GM12878 (cell line): ENCODE measurements around the gene ANGEL2. TPM values are rescaled to one million over a fixed set of nuclear protein-coding genes. Genes with fewer than 3 reads are reported as not detected.

Experiments
- ATAC-seq: fragments of 200-7000 bp; cut with Tn5 transposase; 3 replicates; pipeline ENCODE4 v1.9.1; 2020; ENCODE audit warnings: mild to moderate bottlenecking, moderate library complexity
- BruUV-seq: library from RNA; stranded (reverse); fragments of 400-500 nt; replicated peaks from 2 replicates; lab custom pipeline; 2021; lab: Mats Ljungman, UMichigan
- CTCF ChIA-PET: fragments of 300-600 bp; sonication (Branson Sonifier 250); formaldehyde crosslinking; extraction: SDS; loops from one replicate; lab custom pipeline; 2021; ENCODE audit warnings: inconsistent platforms; lab: Yijun Ruan, JAX
- POLR2A ChIA-PET: fragments of 350-600 bp; formaldehyde crosslinking; extraction: SDS; loops from one replicate; lab custom pipeline; 2021; ENCODE audit warnings: inconsistent platforms; lab: Charles Lee
- RAD21 ChIA-PET: fragments of 300-600 bp; sonication (Branson Sonifier 250); formaldehyde crosslinking; loops from one replicate; lab custom pipeline; 2023; ENCODE audit warnings: antibody characterized with exemption; ENCODE audit not compliant: unreplicated experiment; lab: Charles Lee
- SMC1A ChIA-PET: fragments of 300-600 bp; sonication (Branson Sonifier 250); formaldehyde crosslinking; loops from one replicate; lab custom pipeline; 2023; ENCODE audit not compliant: unreplicated experiment, uncharacterized antibody; lab: Charles Lee
- DNase-seq: peaks from one replicate; pipeline ENCODE4 v3.0.0-alpha.2; 2011; ENCODE audit warnings: low read depth, low spot score
- FAIRE-seq: peaks from 3 replicates; lab custom pipeline; 2011; peaks lifted over from hg19 to GRCh38; lab: Jason Lieb, UNC
- H2AFZ ChIP-seq: 2 replicates; pipeline ENCODE4 v1.6.0; 2011; ENCODE audit warnings: low read depth, low read length, control low read depth; ENCODE audit not compliant: control insufficient read depth
- H3K27ac ChIP-seq: 2 replicates; pipeline ENCODE4 v1.5.1; 2011; ENCODE audit warnings: control low read depth; ENCODE audit not compliant: control insufficient read depth, insufficient read depth
- H3K27me3 ChIP-seq, 2 experiments: replicated peaks in 1 of 2; 2 replicates each; pipeline versions ENCODE4 v1.6.0 to v1.6.1; 2011; ENCODE audit warnings: low read length in 1 of 2; ENCODE audit not compliant: control insufficient read depth in 2 of 2, insufficient read depth in 2 of 2
- H3K36me3 ChIP-seq, 2 experiments: 2 replicates each; pipeline ENCODE4 v1.5.1; 2011; ENCODE audit warnings: low read length in 1 of 2; ENCODE audit not compliant: control insufficient read depth in 2 of 2, insufficient read depth in 2 of 2
- H3K4me1 ChIP-seq: 2 replicates; pipeline ENCODE4 v1.6.1; 2011; ENCODE audit warnings: mild to moderate bottlenecking, low read length, moderate library complexity, mixed read lengths; ENCODE audit not compliant: control insufficient read depth, insufficient read depth
- H3K4me2 ChIP-seq: 2 replicates; pipeline ENCODE4 v1.6.0; 2011; ENCODE audit warnings: control low read depth; ENCODE audit not compliant: control insufficient read depth, insufficient read depth
- H3K4me3 ChIP-seq: fragments of 200-600 bp; sonication (generic); 2 replicates; pipeline ENCODE4 v1.5.1; 2016
- H3K79me2 ChIP-seq: 2 replicates; pipeline ENCODE4 v1.6.0; 2011; ENCODE audit warnings: low read length; ENCODE audit not compliant: control insufficient read depth, insufficient read depth
- H3K9ac ChIP-seq: 2 replicates; pipeline ENCODE4 v1.8.0; 2011; ENCODE audit warnings: low read length, control low read depth, mixed read lengths; ENCODE audit not compliant: control insufficient read depth, insufficient read depth
- H3K9me3 ChIP-seq: replicated peaks from 3 replicates; pipeline ENCODE4 v1.5.1; 2011; ENCODE audit warnings: mild to moderate bottlenecking, low read length; ENCODE audit not compliant: control insufficient read depth, insufficient read depth
- H4K20me1 ChIP-seq: 2 replicates; pipeline ENCODE4 v1.6.0; 2011; ENCODE audit not compliant: control insufficient read depth, insufficient read depth
- KDM1A ChIP-seq: fragments of 200-600 bp; sonication (generic); IDR thresholded peaks from 2 replicates; pipeline ENCODE4 v1.6.1; 2016; ENCODE audit warnings: borderline replicate concordance
- RELA ChIP-seq: fragments of 450-650 bp; IDR thresholded peaks from 2 replicates; pipeline ENCODE4 v1.8.0; 2014; ENCODE audit warnings: borderline replicate concordance; ENCODE audit not compliant: partially characterized antibody
- SMAD1 ChIP-seq: fragments of 450-650 bp; IDR thresholded peaks from 2 replicates; pipeline ENCODE4 v1.6.1; 2018; ENCODE audit warnings: mild to moderate bottlenecking, low read depth; ENCODE audit not compliant: partially characterized antibody
- STAT3 ChIP-seq: IDR thresholded peaks from 2 replicates; pipeline ENCODE4 v1.6.1; 2011; ENCODE audit warnings: low read depth, low read length, improper control_type of control experiment
- YY1 ChIP-seq: IDR thresholded peaks from 2 replicates; pipeline ENCODE4 v1.6.1; 2011; ENCODE audit warnings: low read depth, mild to moderate bottlenecking, low read length
- WGBS: methylation state at CpG from one replicate; pipeline ENCODE4 v1.1.6; 2016; ENCODE audit warnings: low lambda C conversion rate; ENCODE audit not compliant: insufficient replicate concordance, insufficient coverage; ENCODE audit errors: missing lambda C conversion rate; 5-methylcytosine and 5-hydroxymethylcytosine counted together
- in situ Hi-C: fragments of 300-500 bp; cut with MboI; formaldehyde crosslinking; loops from 9 replicates; pipeline ENCODE4 v1.14.3; 2018; ENCODE audit warnings: mixed read lengths
- intact Hi-C: fragments of 100-400 bp; cut with micrococcal nuclease; formaldehyde crosslinking; loops from one replicate; pipeline ENCODE4 v1.14.2; 2022; ENCODE audit not compliant: unreplicated experiment
- polyA plus RNA-seq, 11 experiments: library from polyadenylated mRNA; depleted of rRNA in 4 of 11; unstranded in 6 of 11; stranded (reverse) in 5 of 11; fragments of >200 nt; fragmentation: Nextera tagmentation in 4 of 11; fragmentation: Illumina TruSeq in 1 of 11; extraction: Ambion mirVana in 4 of 11; extraction: Trizol in 1 of 11; gene quantifications; 1 replicate in 1 of 11; 2 replicates in 10 of 11; pipeline versions ENCODE4 v1.2.1 to v1.2.3, GENCODE V29; 2011 to 2016; ENCODE audit warnings: inconsistent platforms in 2 of 11, missing spikeins in 2 of 11, low read depth in 1 of 11
- total RNA-seq, 4 experiments: library from RNA; depleted of rRNA in 3 of 4; stranded (reverse); fragments of >200 nt in 3 of 4; fragmentation: Illumina TruSeq in 1 of 4; extraction: Trizol in 1 of 4; gene quantifications; 2 replicates each; pipeline versions ENCODE4 v1.2.1 to v1.2.3, GENCODE V29; 2013 to 2021
- TF ChIP-seq, protein P1 (sequence below): fragments of 450-650 bp; formaldehyde crosslinking; IDR thresholded peaks from 2 replicates; pipeline ENCODE4 v1.4.0; 2022; ENCODE audit warnings: mild to moderate bottlenecking, moderate library complexity
- TF ChIP-seq, protein P2 (sequence below): fragments of 450-650 bp; IDR thresholded peaks from 2 replicates; pipeline ENCODE4 v1.6.1; 2016; ENCODE audit warnings: mild to moderate bottlenecking
- TF ChIP-seq, protein P3 (sequence below): fragments of 450-650 bp; conservative IDR thresholded peaks from 2 replicates; pipeline ENCODE4 v1.6.1; 2017; ENCODE audit warnings: mild to moderate bottlenecking, moderate library complexity
- TF ChIP-seq, protein P4 (sequence below): fragments of 450-650 bp; IDR thresholded peaks from 2 replicates; pipeline ENCODE4 v1.6.1; 2017; ENCODE audit warnings: mild to moderate bottlenecking, low read depth, inconsistent platforms; ENCODE audit not compliant: poor library complexity, severe bottlenecking
- TF ChIP-seq, protein P5 (sequence below): IDR thresholded peaks from 2 replicates; pipeline ENCODE4 v1.6.1; 2012; ENCODE audit warnings: low read length, inconsistent platforms

The ANGEL2 gene
- total and polyA plus RNA-seq, 10 of the 15 experiments (the other 5 are each of a cell fraction or from before 2014, with no cell fraction given) = 6.3 to 53.9 (median 30.7) TPM

DNA sequence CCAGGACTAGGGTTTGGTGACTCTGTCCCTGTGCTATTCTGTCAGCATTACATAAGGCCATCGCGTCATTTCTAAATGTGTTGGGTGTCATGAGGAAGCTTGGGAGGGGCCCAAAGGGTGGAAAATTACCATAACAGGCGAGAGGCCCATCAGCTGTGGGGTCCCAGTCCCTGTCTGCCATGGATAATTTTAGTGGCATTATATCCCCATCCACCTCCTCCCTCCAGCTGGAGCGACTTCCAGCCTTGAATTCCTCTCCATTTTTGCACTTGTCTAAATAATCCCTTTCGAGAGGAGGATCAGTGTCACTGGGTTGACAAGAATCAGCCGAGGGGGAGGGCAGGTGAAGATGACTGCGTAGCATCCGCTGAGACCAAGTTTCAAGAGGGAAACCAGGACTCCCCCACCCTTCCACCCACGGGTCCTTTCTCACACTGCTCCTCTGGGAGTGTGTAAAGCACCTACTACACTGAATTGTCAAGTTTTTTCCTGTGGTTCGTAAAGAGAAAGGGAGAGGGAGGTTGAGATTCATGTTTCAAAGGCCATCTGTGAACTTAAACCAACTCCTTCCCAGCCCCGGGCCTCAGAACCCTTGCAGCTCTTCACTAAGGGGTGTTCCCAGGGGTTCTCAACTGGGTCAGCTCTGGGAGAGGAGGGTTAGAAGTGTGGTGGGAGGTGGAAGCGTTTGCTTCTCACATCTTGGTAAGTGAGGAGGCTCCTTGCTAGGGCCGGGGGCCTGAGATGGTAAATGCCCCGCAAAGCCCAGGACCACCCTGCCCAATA lies 36.1 kb downstream of the ANGEL2 start:
- ChIA-PET SMC1A (interaction anchor here (0.6 to 7.8 kb wide), 20 partner anchors 12 to 299 kb away, joined by 3 to 86 read pairs (median 4); partner anchors contain the start of gene FLVCR1), POLR2A (interaction anchor here (0.6 to 6.1 kb wide), 12 partner anchors 9 to 122 kb away, joined by 3 to 71 read pairs (median 5); partner anchors contain the start of genes FLVCR1 and VASH2), CTCF (interaction anchor here (0.6 to 8.0 kb wide), 16 partner anchors 13 to 281 kb away, joined by 3 to 61 read pairs (median 5); partner anchors contain the start of gene VASH2), RAD21 (interaction anchor here (0.7 to 7.3 kb wide), 22 partner anchors 9 to 502 kb away, joined by 3 to 73 read pairs (median 5); partner anchors contain the start of genes FLVCR1, NSL1 and TATDN3)
- ATAC-seq (peak; percentile 84), DNase-seq (peak; percentile 96), FAIRE-seq (peak; percentile 97)
- H3K4me3 ChIP-seq = no peak overlapping the region
- no peaks in the 10 kb centered on the region for H3K27me3 ChIP-seq
- intact Hi-C loops (loop anchor here (1.0 to 5.0 kb wide), 3 partner anchors 11 to 302 kb away; no protein-coding TSS in a partner anchor), in situ Hi-C loops (no loop called here)
- peaks cover 4% of the 10 kb centered on the region; the same call in 1 of the 2 replicates for H3K79me2 ChIP-seq
- no peaks in the 10 kb centered on the region for H3K9me3 ChIP-seq
- peaks cover 2 to 6% of the 10 kb centered on the region in 2 experiments for H3K36me3 ChIP-seq
- peak overlapping the region; percentile 93 for H3K27ac ChIP-seq
- no peaks in the 10 kb centered on the region for H4K20me1 ChIP-seq
- peaks cover 56% of the 10 kb centered on the region for H3K4me1 ChIP-seq
- no TSS peak for BruUV-seq
- 2% methylated on average over 12 of the region's 14 CpGs for WGBS
- peak overlapping the region; percentile 2 for H2AFZ ChIP-seq
- peak overlapping the region; percentile 53 for H3K9ac ChIP-seq
- H3K4me2 ChIP-seq = peak overlapping the region; percentile 66
- TF ChIP-seq, protein P1, sequence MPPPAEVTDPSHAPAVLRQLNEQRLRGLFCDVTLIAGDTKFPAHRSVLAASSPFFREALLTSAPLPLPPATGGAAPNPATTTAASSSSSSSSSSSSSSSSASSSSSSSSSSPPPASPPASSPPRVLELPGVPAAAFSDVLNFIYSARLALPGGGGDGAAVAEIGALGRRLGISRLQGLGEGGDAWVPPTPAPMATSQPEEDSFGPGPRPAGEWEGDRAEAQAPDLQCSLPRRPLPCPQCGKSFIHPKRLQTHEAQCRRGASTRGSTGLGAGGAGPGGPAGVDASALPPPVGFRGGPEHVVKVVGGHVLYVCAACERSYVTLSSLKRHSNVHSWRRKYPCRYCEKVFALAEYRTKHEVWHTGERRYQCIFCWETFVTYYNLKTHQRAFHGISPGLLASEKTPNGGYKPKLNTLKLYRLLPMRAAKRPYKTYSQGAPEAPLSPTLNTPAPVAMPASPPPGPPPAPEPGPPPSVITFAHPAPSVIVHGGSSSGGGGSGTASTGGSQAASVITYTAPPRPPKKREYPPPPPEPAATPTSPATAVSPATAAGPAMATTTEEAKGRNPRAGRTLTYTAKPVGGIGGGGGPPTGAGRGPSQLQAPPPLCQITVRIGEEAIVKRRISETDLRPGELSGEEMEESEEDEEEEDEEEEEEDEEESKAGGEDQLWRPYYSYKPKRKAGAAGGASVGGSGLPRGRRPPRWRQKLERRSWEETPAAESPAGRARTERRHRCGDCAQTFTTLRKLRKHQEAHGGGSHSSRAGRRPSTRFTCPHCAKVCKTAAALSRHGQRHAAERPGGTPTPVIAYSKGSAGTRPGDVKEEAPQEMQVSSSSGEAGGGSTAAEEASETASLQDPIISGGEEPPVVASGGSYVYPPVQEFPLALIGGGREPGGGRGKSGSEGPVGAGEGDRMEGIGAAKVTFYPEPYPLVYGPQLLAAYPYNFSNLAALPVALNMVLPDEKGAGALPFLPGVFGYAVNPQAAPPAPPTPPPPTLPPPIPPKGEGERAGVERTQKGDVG (CRISPR knock-in tag) = no peak
- TF ChIP-seq, protein P2, sequence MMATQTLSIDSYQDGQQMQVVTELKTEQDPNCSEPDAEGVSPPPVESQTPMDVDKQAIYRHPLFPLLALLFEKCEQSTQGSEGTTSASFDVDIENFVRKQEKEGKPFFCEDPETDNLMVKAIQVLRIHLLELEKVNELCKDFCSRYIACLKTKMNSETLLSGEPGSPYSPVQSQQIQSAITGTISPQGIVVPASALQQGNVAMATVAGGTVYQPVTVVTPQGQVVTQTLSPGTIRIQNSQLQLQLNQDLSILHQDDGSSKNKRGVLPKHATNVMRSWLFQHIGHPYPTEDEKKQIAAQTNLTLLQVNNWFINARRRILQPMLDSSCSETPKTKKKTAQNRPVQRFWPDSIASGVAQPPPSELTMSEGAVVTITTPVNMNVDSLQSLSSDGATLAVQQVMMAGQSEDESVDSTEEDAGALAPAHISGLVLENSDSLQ = peak; percentile 44
- TF ChIP-seq KDM1A (no peak), RELA (peak; percentile 47), SMAD1 (peak; percentile 62), STAT3 (0 out of 2 replicates have a peak, but pooled peaks have one; percentile 45), YY1 (peak; percentile 45; the same call in 1 of the 2 replicates)
- TF ChIP-seq, protein P3, sequence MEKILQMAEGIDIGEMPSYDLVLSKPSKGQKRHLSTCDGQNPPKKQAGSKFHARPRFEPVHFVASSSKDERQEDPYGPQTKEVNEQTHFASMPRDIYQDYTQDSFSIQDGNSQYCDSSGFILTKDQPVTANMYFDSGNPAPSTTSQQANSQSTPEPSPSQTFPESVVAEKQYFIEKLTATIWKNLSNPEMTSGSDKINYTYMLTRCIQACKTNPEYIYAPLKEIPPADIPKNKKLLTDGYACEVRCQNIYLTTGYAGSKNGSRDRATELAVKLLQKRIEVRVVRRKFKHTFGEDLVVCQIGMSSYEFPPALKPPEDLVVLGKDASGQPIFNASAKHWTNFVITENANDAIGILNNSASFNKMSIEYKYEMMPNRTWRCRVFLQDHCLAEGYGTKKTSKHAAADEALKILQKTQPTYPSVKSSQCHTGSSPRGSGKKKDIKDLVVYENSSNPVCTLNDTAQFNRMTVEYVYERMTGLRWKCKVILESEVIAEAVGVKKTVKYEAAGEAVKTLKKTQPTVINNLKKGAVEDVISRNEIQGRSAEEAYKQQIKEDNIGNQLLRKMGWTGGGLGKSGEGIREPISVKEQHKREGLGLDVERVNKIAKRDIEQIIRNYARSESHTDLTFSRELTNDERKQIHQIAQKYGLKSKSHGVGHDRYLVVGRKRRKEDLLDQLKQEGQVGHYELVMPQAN = no peak
- TF ChIP-seq, protein P4, sequence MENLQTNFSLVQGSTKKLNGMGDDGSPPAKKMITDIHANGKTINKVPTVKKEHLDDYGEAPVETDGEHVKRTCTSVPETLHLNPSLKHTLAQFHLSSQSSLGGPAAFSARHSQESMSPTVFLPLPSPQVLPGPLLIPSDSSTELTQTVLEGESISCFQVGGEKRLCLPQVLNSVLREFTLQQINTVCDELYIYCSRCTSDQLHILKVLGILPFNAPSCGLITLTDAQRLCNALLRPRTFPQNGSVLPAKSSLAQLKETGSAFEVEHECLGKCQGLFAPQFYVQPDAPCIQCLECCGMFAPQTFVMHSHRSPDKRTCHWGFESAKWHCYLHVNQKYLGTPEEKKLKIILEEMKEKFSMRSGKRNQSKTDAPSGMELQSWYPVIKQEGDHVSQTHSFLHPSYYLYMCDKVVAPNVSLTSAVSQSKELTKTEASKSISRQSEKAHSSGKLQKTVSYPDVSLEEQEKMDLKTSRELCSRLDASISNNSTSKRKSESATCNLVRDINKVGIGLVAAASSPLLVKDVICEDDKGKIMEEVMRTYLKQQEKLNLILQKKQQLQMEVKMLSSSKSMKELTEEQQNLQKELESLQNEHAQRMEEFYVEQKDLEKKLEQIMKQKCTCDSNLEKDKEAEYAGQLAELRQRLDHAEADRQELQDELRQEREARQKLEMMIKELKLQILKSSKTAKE = peak; percentile 72
- TF ChIP-seq, protein P5, sequence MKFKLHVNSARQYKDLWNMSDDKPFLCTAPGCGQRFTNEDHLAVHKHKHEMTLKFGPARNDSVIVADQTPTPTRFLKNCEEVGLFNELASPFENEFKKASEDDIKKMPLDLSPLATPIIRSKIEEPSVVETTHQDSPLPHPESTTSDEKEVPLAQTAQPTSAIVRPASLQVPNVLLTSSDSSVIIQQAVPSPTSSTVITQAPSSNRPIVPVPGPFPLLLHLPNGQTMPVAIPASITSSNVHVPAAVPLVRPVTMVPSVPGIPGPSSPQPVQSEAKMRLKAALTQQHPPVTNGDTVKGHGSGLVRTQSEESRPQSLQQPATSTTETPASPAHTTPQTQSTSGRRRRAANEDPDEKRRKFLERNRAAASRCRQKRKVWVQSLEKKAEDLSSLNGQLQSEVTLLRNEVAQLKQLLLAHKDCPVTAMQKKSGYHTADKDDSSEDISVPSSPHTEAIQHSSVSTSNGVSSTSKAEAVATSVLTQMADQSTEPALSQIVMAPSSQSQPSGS = peak; percentile 91
